ENCODE data around the gene COX8A.

Gene COX8A

GRCh38 chr11:64022125-64022784, 47.8 kb downstream of the COX8A start:
- no peak for DNase-seq

DNA sequence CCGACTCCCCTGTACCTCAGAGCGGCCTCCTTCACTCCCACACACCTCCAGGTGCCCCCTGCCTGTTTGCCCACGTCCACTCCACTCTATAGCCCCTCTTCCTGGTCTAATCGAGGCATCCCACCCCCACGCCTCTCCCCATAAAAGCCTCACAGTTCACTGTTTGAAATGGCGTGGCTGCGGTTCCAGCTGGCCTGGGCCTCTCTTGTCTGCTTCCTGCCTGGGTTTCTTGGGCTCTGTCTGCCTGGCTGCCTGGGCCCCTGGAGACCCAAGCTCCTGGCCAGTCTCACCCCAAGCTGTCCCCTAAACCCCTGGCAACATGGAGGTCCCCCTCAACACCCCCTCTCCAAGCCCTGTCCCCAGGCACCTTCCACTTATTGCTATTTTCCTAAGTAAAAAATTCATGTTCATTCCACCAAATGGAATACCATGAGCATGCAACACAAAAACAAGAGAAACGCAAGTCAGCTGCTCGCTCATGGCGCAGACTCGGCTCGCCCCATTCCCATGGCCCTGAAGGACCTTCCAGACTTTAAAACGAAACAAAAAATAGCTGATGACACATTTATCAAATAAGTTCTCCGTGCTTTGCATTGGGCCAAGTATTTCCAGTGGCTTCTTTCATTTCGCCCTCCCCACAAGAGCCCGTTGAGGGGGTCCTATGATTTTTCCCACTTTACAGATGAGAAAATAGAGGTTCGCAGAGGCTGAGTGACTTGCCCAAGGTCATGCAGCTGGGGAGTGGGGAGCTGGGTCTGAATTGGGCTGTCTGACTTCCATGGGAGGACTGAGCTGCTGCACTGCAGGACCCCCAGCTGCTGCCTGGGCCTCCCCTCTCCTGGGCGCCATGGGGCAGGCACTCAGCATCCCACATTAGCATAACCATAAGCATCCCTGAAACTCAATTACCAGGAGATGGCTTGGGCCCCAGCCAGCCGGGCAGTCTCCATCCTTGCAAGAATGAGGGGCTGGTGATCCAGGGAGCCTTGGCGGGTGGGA, 49.6 kb downstream of the COX8A start:
- DNase-seq, result no peak

DNA sequence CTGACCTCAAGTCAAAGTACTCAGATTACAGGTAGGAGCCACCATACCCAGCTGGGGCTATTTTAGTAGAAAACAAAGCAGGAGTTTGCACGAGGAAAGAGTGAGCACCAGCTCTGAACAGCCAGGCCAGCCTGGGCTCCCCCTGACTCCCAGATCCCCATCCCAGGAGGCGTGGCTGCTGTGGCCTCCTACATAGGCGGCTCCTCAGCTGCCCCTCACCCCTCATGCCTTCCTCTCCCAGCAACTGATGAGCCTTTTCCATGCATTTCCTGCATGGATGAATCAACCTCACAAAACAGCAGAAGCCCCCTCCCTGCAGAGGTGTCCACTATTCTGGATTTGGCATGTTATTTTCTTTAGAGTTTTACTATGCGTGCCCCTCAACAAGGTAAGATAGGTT, 50.8 kb downstream of the COX8A start:
- no peak for DNase-seq

Measured in effector CD8-positive, alpha-beta T cell (primary cell).